NCI-H1930 (cell line): ENCODE results near the gene DCUN1D3.
"Not testable (repeated sequence)": the region's sequence is repeated elsewhere in the genome, so short reads cannot be mapped to it uniquely, and the experiment has no call there.

ENCODE experiments used
- DNase-seq, 2 experiments: peaks; one replicate each; lab custom pipeline; 2025; lab: John Stamatoyannopoulos, UW

The DCUN1D3 gene

GRCh38 chr16:20887207-20887606 lies 13.0 kb downstream of the DCUN1D3 start:
- DNase-seq = no peak

- no peak for DNase-seq
These were observed 13.8 kb downstream of the DCUN1D3 start for GRCh38 chr16:20886320-20886719.

- DNase-seq = no peak
These were observed 16.0 kb downstream of the DCUN1D3 start for GRCh38 chr16:20884240-20884556.

- no peak for DNase-seq
These were observed 16.5 kb downstream of the DCUN1D3 start for GRCh38 chr16:20883554-20884239.

GRCh38 chr16:20881503-20881878 lies 18.7 kb downstream of the DCUN1D3 start:
- no peak for DNase-seq

- DNase-seq = no peak
These were observed 19.2 kb downstream of the DCUN1D3 start for GRCh38 chr16:20880867-20881502.

- no peak for DNase-seq
These were observed 20.8 kb downstream of the DCUN1D3 start for GRCh38 chr16:20879175-20880040.

- no peak for DNase-seq
These were observed 21.4 kb downstream of the DCUN1D3 start for GRCh38 chr16:20878682-20879147.

GRCh38 chr16:20875355-20875650 lies 24.9 kb downstream of the DCUN1D3 start:
- no peak for DNase-seq

- DNase-seq = no peak
These were observed 26.0 kb downstream of the DCUN1D3 start for GRCh38 chr16:20874088-20874581.

- DNase-seq = no peak
These were observed 26.8 kb downstream of the DCUN1D3 start for GRCh38 chr16:20873331-20873730.

- DNase-seq = no peak
These were observed 28.0 kb downstream of the DCUN1D3 start for GRCh38 chr16:20871941-20872815.

- DNase-seq = no peak
These were observed 28.9 kb downstream of the DCUN1D3 start for GRCh38 chr16:20871258-20871657.

- no peak for DNase-seq
These were observed 29.9 kb downstream of the DCUN1D3 start for GRCh38 chr16:20870122-20870820.

GRCh38 chr16:20868890-20869289 lies 31.3 kb downstream of the DCUN1D3 start:
- DNase-seq = no peak

- DNase-seq = no peak
These were observed 32.6 kb downstream of the DCUN1D3 start for GRCh38 chr16:20867585-20867984.

GRCh38 chr16:20866801-20867200 lies 33.4 kb downstream of the DCUN1D3 start:
- no peak for DNase-seq

- DNase-seq = no peak
These were observed 33.9 kb downstream of the DCUN1D3 start for GRCh38 chr16:20866145-20866772.

- no peak for DNase-seq
These were observed 34.6 kb downstream of the DCUN1D3 start for GRCh38 chr16:20865420-20866131.

GRCh38 chr16:20864376-20864775 lies 35.8 kb downstream of the DCUN1D3 start:
- DNase-seq = not testable (repeated sequence)
